IMR-90 (cell line): ENCODE results near the gene DCLRE1B. TPM values are rescaled to one million over a fixed set of nuclear protein-coding genes. Genes with fewer than 3 reads are reported as not detected.

Experiments
- ATAC-seq: fragments of 200-7000 bp; cut with Tn5 transposase; 2 replicates; pipeline ENCODE4 v1.9.1; 2020; ENCODE audit warnings: low read depth, mild to moderate bottlenecking, moderate library complexity
- BruUV-seq: library from RNA; stranded (reverse); fragments of 400-500 nt; replicated peaks from 2 replicates; lab custom pipeline; 2021; lab: Mats Ljungman, UMichigan
- CTCF ChIA-PET: fragments of 300-600 bp; formaldehyde crosslinking; extraction: SDS; loops from one replicate; lab custom pipeline; 2021; ENCODE audit warnings: antibody characterized with exemption; lab: Yijun Ruan, JAX
- POLR2A ChIA-PET: fragments of 300-600 bp; sonication (Branson Sonifier 250); formaldehyde crosslinking; loops from one replicate; lab custom pipeline; 2022; ENCODE audit warnings: antibody characterized with exemption; ENCODE audit not compliant: unreplicated experiment; lab: Charles Lee
- DNase-seq: peaks from one replicate; pipeline ENCODE4 v3.0.0; 2013
- H2AFZ ChIP-seq: replicated peaks from 2 replicates; pipeline ENCODE3; 2013; ENCODE audit warnings: low read length, mild to moderate bottlenecking; ENCODE audit not compliant: poor library complexity
- H2AK5ac ChIP-seq: 2 replicates; pipeline ENCODE4 v1.6.1; 2013; ENCODE audit warnings: low read depth, low read length, inconsistent platforms
- H2AK9ac ChIP-seq: replicated peaks from 2 replicates; pipeline ENCODE3; 2013; ENCODE audit warnings: mild to moderate bottlenecking, low read depth, low read length, moderate library complexity; ENCODE audit not compliant: poor library complexity
- H2BK120ac ChIP-seq: 2 replicates; pipeline ENCODE4 v1.6.1; 2013; ENCODE audit warnings: low read depth, low read length, inconsistent platforms
- H2BK15ac ChIP-seq: 3 replicates; pipeline ENCODE4 v1.6.1; 2013; ENCODE audit warnings: low read depth, low read length, inconsistent platforms
- H2BK20ac ChIP-seq: 2 replicates; pipeline ENCODE4 v1.6.1; 2013; ENCODE audit warnings: low read depth, mild to moderate bottlenecking, inconsistent platforms, low read length, moderate library complexity
- H2BK5ac ChIP-seq: 2 replicates; pipeline ENCODE4 v1.6.1; 2013; ENCODE audit warnings: mild to moderate bottlenecking, low read depth, low read length, inconsistent platforms; ENCODE audit not compliant: poor library complexity, severe bottlenecking
- H3K14ac ChIP-seq: replicated peaks from 2 replicates; pipeline ENCODE4 v1.6.1; 2013; ENCODE audit warnings: low read depth, low read length, inconsistent platforms
- H3K18ac ChIP-seq: 2 replicates; pipeline ENCODE4 v1.6.1; 2013; ENCODE audit warnings: low read depth, low read length, control low read depth
- H3K23ac ChIP-seq: 2 replicates; pipeline ENCODE4 v1.6.1; 2013; ENCODE audit warnings: low read depth, low read length, inconsistent platforms
- H3K27ac ChIP-seq: 2 replicates; pipeline ENCODE4 v1.5.1; 2013; ENCODE audit warnings: mild to moderate bottlenecking, control low read depth, low read length; ENCODE audit not compliant: insufficient read depth
- H3K27me3 ChIP-seq: 2 replicates; pipeline ENCODE4 v1.6.1; 2013; ENCODE audit warnings: low read length; ENCODE audit not compliant: control insufficient read depth, insufficient read depth
- H3K36me3 ChIP-seq: 2 replicates; pipeline ENCODE4 v1.6.1; 2013; ENCODE audit warnings: low read length, mixed read lengths; ENCODE audit not compliant: control insufficient read depth, insufficient read depth
- H3K4ac ChIP-seq: 2 replicates; pipeline ENCODE4 v1.6.1; 2013; ENCODE audit warnings: low read depth, low read length, inconsistent platforms
- H3K4me1 ChIP-seq: 2 replicates; pipeline ENCODE4 v1.6.1; 2013; ENCODE audit warnings: low read length, mixed read lengths; ENCODE audit not compliant: control insufficient read depth, insufficient read depth
- H3K4me2 ChIP-seq: 2 replicates; pipeline ENCODE4 v1.6.1; 2013; ENCODE audit warnings: low read depth, mild to moderate bottlenecking, control low read depth, low read length, moderate library complexity
- H3K4me3 ChIP-seq: 2 replicates; pipeline ENCODE4 v1.5.1; 2013; ENCODE audit warnings: low read depth, mild to moderate bottlenecking, control low read depth, low read length, moderate library complexity; ENCODE audit not compliant: insufficient read depth
- H3K56ac ChIP-seq: 2 replicates; pipeline ENCODE4 v1.6.1; 2013; ENCODE audit warnings: low read length, inconsistent platforms; ENCODE audit not compliant: insufficient read depth; ENCODE audit errors: extremely low read depth
- H3K79me1 ChIP-seq, 2 experiments: 2 replicates each; pipeline ENCODE4 v1.6.1; 2013; ENCODE audit warnings: low read length in 2 of 2, inconsistent platforms in 1 of 2, low read depth in 1 of 2
- H3K9ac ChIP-seq: 2 replicates; pipeline ENCODE4 v1.6.1; 2013; ENCODE audit warnings: low read depth, low read length, control low read depth
- H3K9me1 ChIP-seq: 2 replicates; pipeline ENCODE4 v1.6.1; 2013; ENCODE audit warnings: low read length, inconsistent platforms; ENCODE audit not compliant: insufficient read depth
- H3K9me3 ChIP-seq: 2 replicates; pipeline ENCODE4 v1.6.1; 2013; ENCODE audit warnings: low read length; ENCODE audit not compliant: control insufficient read depth, insufficient read depth
- H4K20me1 ChIP-seq: 2 replicates; pipeline ENCODE4 v1.6.1; 2013; ENCODE audit warnings: low read length, inconsistent platforms; ENCODE audit not compliant: insufficient read depth
- H4K5ac ChIP-seq: 2 replicates; pipeline ENCODE4 v1.6.1; 2013; ENCODE audit warnings: mild to moderate bottlenecking, low read depth, low read length, control low read depth
- H4K8ac ChIP-seq, 2 experiments: 2 replicates each; pipeline ENCODE4 v1.6.1; 2013; ENCODE audit warnings: low read depth in 2 of 2, low read length in 2 of 2, control low read depth in 1 of 2, inconsistent platforms in 1 of 2
- H4K91ac ChIP-seq: 2 replicates; pipeline ENCODE4 v1.6.1; 2013; ENCODE audit warnings: low read depth, low read length, inconsistent platforms; ENCODE audit not compliant: insufficient read depth
- BHLHE40 ChIP-seq: fragments of 150-350 bp; IDR thresholded peaks from 2 replicates; pipeline ENCODE4 v1.6.1; 2016; ENCODE audit warnings: mild to moderate bottlenecking, low read depth, low read length
- CEBPB ChIP-seq: IDR thresholded peaks from 2 replicates; pipeline ENCODE4 v1.6.1; 2012; ENCODE audit warnings: low read depth, low read length, improper control_type of control experiment
- CHD1 ChIP-seq: IDR thresholded peaks from 2 replicates; pipeline ENCODE4 v1.6.1; 2012; ENCODE audit warnings: low read depth, low read length, improper control_type of control experiment
- ELK1 ChIP-seq: fragments of 150-350 bp; IDR thresholded peaks from 2 replicates; pipeline ENCODE4 v1.6.1; 2016; ENCODE audit warnings: low read depth, mild to moderate bottlenecking, low read length, moderate library complexity, borderline replicate concordance
- FOS ChIP-seq: fragments of 150-350 bp; IDR thresholded peaks from 2 replicates; pipeline ENCODE4 v1.6.1; 2016; ENCODE audit warnings: low read depth, low read length
- MAFK ChIP-seq: IDR thresholded peaks from 2 replicates; pipeline ENCODE4 v1.6.1; 2012; ENCODE audit warnings: low read depth, low read length, improper control_type of control experiment
- MAZ ChIP-seq: IDR thresholded peaks from 2 replicates; pipeline ENCODE4 v1.6.1; 2012; ENCODE audit warnings: low read depth, mild to moderate bottlenecking, low read length, improper control_type of control experiment, moderate library complexity, borderline replicate concordance
- NFE2L2 ChIP-seq: fragments of 150-350 bp; IDR thresholded peaks from 2 replicates; pipeline ENCODE4 v1.6.1; 2016; ENCODE audit warnings: low read depth, mild to moderate bottlenecking, low read length
- POLR2A ChIP-seq: IDR thresholded peaks from 2 replicates; pipeline ENCODE4 v1.6.1; 2012; ENCODE audit warnings: mild to moderate bottlenecking, low read depth, low read length
- RAD21 ChIP-seq: IDR thresholded peaks from 2 replicates; pipeline ENCODE4 v1.6.1; 2012; ENCODE audit warnings: low read length, improper control_type of control experiment
- RCOR1 ChIP-seq: IDR thresholded peaks from 2 replicates; pipeline ENCODE4 v1.6.1; 2012; ENCODE audit warnings: mild to moderate bottlenecking, low read length, improper control_type of control experiment; ENCODE audit not compliant: insufficient replicate concordance
- RFX5 ChIP-seq: IDR thresholded peaks from 2 replicates; pipeline ENCODE4 v1.8.0; 2012; ENCODE audit warnings: low read depth, mild to moderate bottlenecking, low read length, moderate library complexity
- SMC3 ChIP-seq: fragments of 150-350 bp; IDR thresholded peaks from 2 replicates; pipeline ENCODE4 v1.6.1; 2016; ENCODE audit warnings: low read depth, mild to moderate bottlenecking, antibody characterized with exemption, low read length, moderate library complexity
- WGBS, 2 experiments: methylation state at CpG; one replicate each; pipeline versions ENCODE4 v1.1.5 to v1.1.7; 2013; ENCODE audit warnings: missing lambda C conversion rate in 2 of 2; ENCODE audit not compliant: insufficient read length in 1 of 2; ENCODE audit errors: extremely low coverage in 2 of 2; 5-methylcytosine and 5-hydroxymethylcytosine counted together
- dilution Hi-C: fragments of 300-500 bp; cut with HindIII; formaldehyde crosslinking; loops from one replicate; pipeline ENCODE4 v1.14.3; 2018; ENCODE audit warnings: low sequenced_read_pairs; ENCODE audit not compliant: unreplicated experiment
- in situ Hi-C: fragments of 300-500 bp; cut with MboI; formaldehyde crosslinking; loops from 3 replicates; pipeline ENCODE4 v1.14.3; 2019; ENCODE audit warnings: low sequenced_read_pairs, inconsistent platforms, mixed read lengths
- intact Hi-C: fragments of 100-400 bp; cut with micrococcal nuclease; formaldehyde crosslinking; loops from 2 replicates; pipeline ENCODE4 v1.10.0; 2022
- polyA plus RNA-seq, 3 experiments: library from polyadenylated mRNA; depleted of rRNA; stranded (reverse); fragments of >200 nt; gene quantifications; 2 replicates each; pipeline ENCODE4 v1.2.3, GENCODE V29; 2012; ENCODE audit warnings: low replicate concordance in 1 of 3
- total RNA-seq: library from RNA; depleted of rRNA; stranded (reverse); fragments of >200 nt; gene quantifications from 2 replicates; pipeline ENCODE4 v1.2.3, GENCODE V29; 2012

Gene DCLRE1B
- total and polyA plus RNA-seq, 2 of the 4 experiments (the other 2 are of a cell fraction) = 4.9 to 6.1 TPM

- no CpG with 5 or more reads among the region's 5 CpGs for WGBS, 2 experiments
- no TSS peak for BruUV-seq
- in situ Hi-C loops (loop anchor here (25.0 kb wide), 1 partner anchor 780 kb away; no protein-coding TSS in a partner anchor), intact Hi-C loops (no loop called here), dilution Hi-C loops (no loop called here)
- Histone ChIP-seq H4K91ac (no peak overlapping the region), H3K23ac (no peak overlapping the region), H3K9ac (no peak overlapping the region), H3K36me3 (no peaks in the 10 kb centered on the region), H3K4me2 (no peak overlapping the region), H2AK5ac (no peak overlapping the region), H4K20me1 (no peaks in the 10 kb centered on the region), H2BK120ac (no peak overlapping the region), H3K4me1 (peaks cover 7% of the 10 kb centered on the region), H3K27me3 (no peaks in the 10 kb centered on the region), H3K79me1 (peaks cover 3 to 15% of the 10 kb centered on the region in 2 experiments; a peak in 2 of 4 replicates), H4K8ac (no peak overlapping the region), H3K4ac (no peak overlapping the region), H2AK9ac (no peak overlapping the region), H4K5ac (no peak overlapping the region), H3K9me3 (no peaks in the 10 kb centered on the region), H3K56ac (no peak overlapping the region), H2BK20ac (no peak overlapping the region), H3K9me1 (peaks cover 3% of the 10 kb centered on the region), H2AFZ (no peak overlapping the region), H3K14ac (no peak overlapping the region), H3K27ac (no peak overlapping the region), H3K4me3 (no peak overlapping the region), H3K18ac (no peak overlapping the region), H2BK15ac (no peak overlapping the region), H2BK5ac (no peak overlapping the region)
- ChIA-PET POLR2A (no interaction called here), CTCF (no interaction called here)
- no peak for DNase-seq
- no peak for ATAC-seq
- no peak for TF ChIP-seq SMC3
- no peak for TF ChIP-seq POLR2A
- no peak for TF ChIP-seq BHLHE40
- no peak for TF ChIP-seq CEBPB
- no peak for TF ChIP-seq FOS
- TF ChIP-seq RFX5 = no peak
- no peak for TF ChIP-seq CHD1
- no peak for TF ChIP-seq RCOR1
- no peak for TF ChIP-seq NFE2L2
- no peak for TF ChIP-seq ELK1
- no peak for TF ChIP-seq RAD21
- no peak for TF ChIP-seq MAFK
- no peak for TF ChIP-seq MAZ
Observed at GRCh38 chr1:113916974-113917373, 11.8 kb downstream of the DCLRE1B start.
